ENCODE data around the gene RREB1.

Gene RREB1

GRCh38 chr6:7283676-7284075 is 175.9 kb downstream of the RREB1 start (continued):
- TF ChIP-seq ZBTB1 (tag by site-specific recombination; IDR thresholded peaks at IDR 0.05) (no peak), INSM2 (tag by site-specific recombination; IDR thresholded peaks at IDR 0.05) (no peak), ZNF148 (tag by site-specific recombination; IDR thresholded peaks at IDR 0.05; ENCODE audit: borderline replicate concordance) (no peak), ZNF391 (tag by site-specific recombination; IDR thresholded peaks at IDR 0.05; ENCODE audit: borderline replicate concordance, low read depth) (no peak)

GRCh38 chr6:7285416-7285815 is 177.7 kb downstream of the RREB1 start:
- TF ChIP-seq PATZ1 (tag by site-specific recombination; IDR thresholded peaks at IDR 0.05) (no peak), ZNF707 (tag by site-specific recombination; IDR thresholded peaks at IDR 0.05) (no peak), ZNF2 (tag by site-specific recombination; IDR thresholded peaks at IDR 0.05) (no peak), ZNF121 (tag by site-specific recombination; IDR thresholded peaks at IDR 0.05) (peak; percentile 74), PRDM10 (tag by site-specific recombination; IDR thresholded peaks at IDR 0.05) (no peak), ZNF426 (tag by site-specific recombination; IDR thresholded peaks at IDR 0.05) (no peak), ZNF26 (tag by site-specific recombination; IDR thresholded peaks at IDR 0.05) (no peak), ZNF37A (tag by site-specific recombination; IDR thresholded peaks at IDR 0.05) (no peak)
- no peaks in the 10 kb centered on the region for H3K9me3 ChIP-seq (ENCODE audit: control insufficient read depth, insufficient read depth, low read depth, low read length)
- no peak overlapping the region for H3K4me3 ChIP-seq (ENCODE audit: low read depth, low read length)
- ChIA-PET POLR2A (interaction anchor here (0.7 kb wide), 2 partner anchors 87 to 105 kb away, joined by 3 read pairs; partner anchors contain the start of genes CAGE1 and RIOK1), CTCF (interaction anchor here (0.8 to 5.7 kb wide), 3 partner anchors 9 to 52 kb away, joined by 3 to 55 read pairs (median 6); no protein-coding TSS in a partner anchor)
- H3K36me3 ChIP-seq (ENCODE audit: control insufficient read depth in 2 of 2, insufficient read depth in 1 of 2, low read length in 2 of 2), result peaks cover 13 to 64% of the 10 kb centered on the region in 2 experiments; a peak in 2 of 3 replicates
- H3K27ac ChIP-seq (ENCODE audit: extremely low read depth, low read depth, low read length), result no peak overlapping the region
- H3K4me1 ChIP-seq (ENCODE audit: control insufficient read depth, insufficient read depth, low read length), result no peaks in the 10 kb centered on the region
